A673 (cell line): ENCODE measurements around the gene RASGRF1.

ENCODE experiments used
- EZH2 ChIP-seq: fragments of 200-600 bp; sonication (generic); IDR thresholded peaks from 2 replicates; pipeline ENCODE4 v1.6.1; 2017; ENCODE audit warnings: borderline replicate concordance, low read depth, mild to moderate bottlenecking, mixed read lengths, antibody characterized with exemption, low read length; ENCODE audit not compliant: poor library complexity, severe bottlenecking
- TF ChIP-seq, protein P1 (sequence below): fragments of 300-800, 200-600 bp; sonication (generic); conservative IDR thresholded peaks from 2 replicates; pipeline ENCODE4 v1.5.1; 2017; ENCODE audit warnings: low read depth, mild to moderate bottlenecking, antibody characterized with exemption, low read length, moderate library complexity, mixed read lengths

- TF ChIP-seq, protein P1, sequence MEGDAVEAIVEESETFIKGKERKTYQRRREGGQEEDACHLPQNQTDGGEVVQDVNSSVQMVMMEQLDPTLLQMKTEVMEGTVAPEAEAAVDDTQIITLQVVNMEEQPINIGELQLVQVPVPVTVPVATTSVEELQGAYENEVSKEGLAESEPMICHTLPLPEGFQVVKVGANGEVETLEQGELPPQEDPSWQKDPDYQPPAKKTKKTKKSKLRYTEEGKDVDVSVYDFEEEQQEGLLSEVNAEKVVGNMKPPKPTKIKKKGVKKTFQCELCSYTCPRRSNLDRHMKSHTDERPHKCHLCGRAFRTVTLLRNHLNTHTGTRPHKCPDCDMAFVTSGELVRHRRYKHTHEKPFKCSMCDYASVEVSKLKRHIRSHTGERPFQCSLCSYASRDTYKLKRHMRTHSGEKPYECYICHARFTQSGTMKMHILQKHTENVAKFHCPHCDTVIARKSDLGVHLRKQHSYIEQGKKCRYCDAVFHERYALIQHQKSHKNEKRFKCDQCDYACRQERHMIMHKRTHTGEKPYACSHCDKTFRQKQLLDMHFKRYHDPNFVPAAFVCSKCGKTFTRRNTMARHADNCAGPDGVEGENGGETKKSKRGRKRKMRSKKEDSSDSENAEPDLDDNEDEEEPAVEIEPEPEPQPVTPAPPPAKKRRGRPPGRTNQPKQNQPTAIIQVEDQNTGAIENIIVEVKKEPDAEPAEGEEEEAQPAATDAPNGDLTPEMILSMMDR, result no peak
- TF ChIP-seq EZH2, result no peak
These were observed 32.4 kb upstream of the RASGRF1 start for GRCh38 chr15:79122991-79123390.
